GM10847 (cell line): Measurements from ENCODE around the gene LAMTOR2.

ENCODE experiments used
- POLR2A ChIP-seq: IDR thresholded peaks from 2 replicates; pipeline ENCODE4 v1.6.1; 2011; ENCODE audit not compliant: insufficient read length; ENCODE audit errors: extremely low read depth

The LAMTOR2 gene

GRCh38 chr1:156054500-156055280 is at the start of gene LAMTOR2:
LAMTOR2 (plus strand) TSS chr1:156054782; CDS start chr1:156054890, 108 bp downstream.
- peak; percentile 64 for TF ChIP-seq POLR2A

DNA sequence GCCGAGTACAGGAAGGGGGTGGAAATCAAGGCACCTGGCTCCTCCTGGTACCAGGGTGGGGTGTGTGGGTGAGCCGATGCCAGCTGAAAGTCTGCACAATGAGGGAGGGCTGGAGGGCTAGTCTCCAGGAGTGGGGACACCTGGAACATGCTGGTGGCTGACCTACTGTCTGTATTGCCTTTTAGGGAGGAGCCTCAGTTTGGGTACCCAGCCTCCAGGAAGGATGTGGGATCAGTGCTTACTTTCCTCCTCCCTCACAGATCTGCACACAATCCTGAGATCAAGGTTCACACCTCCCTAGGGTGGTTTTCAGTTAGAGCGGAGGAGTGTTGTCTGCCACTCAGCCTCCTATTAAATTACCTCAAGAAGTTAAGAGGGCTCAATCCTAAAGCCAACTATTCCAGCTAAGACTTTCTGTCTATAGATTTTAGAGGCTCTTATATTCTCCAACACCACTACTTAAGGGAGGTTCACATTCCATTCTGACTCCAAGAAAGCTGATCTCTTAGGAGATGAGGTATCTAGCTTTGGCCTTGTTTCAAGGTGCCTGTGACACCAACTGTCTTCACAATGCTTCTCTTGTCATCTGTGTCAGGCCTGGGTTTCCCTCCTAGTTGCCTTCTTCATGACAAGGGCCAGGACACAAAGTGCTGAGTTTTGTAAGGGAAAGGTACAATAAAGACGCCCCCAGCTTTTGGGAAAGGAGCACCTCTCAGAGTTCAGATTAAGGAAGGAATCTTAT is 49.6 kb upstream of the LAMTOR2 start:
- no peak for TF ChIP-seq POLR2A

DNA sequence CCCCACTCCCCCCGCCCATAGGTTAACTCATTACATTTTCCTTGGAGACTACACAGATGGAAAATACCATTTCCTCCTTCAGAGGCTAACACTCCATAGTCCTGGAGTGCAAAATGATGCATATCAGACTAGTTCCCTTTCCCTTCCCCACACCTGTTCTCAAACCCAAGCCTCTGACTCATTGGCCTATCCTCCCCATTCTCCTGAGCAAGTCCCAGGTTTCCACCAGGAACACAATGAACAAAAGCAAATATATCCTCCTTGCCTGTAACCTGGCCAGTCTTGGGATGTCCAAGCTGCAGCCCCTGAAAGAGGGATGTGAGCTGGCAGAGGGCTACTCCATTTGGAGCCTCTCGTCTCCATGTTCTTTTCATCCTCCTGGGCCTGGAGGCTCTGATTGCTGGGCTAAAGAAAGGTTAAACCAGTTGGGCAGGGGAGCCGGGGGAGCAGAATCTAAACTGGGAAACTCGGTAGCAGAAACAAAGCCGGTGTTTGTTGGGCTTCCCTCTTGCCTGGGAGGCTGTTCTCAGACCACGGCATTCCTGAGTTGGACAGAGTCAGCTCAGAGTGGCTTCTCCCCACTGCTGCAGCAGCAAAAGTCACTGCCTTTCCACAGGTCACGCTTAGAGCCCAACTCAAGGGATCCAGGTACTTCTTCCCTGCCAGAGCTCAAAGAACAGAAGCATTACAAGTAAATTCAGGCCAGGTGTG is 47.8 kb upstream of the LAMTOR2 start:
- no peak for TF ChIP-seq POLR2A

GRCh38 chr1:156009404-156009803 is 45.2 kb upstream of the LAMTOR2 start:
- no peak for TF ChIP-seq POLR2A

DNA sequence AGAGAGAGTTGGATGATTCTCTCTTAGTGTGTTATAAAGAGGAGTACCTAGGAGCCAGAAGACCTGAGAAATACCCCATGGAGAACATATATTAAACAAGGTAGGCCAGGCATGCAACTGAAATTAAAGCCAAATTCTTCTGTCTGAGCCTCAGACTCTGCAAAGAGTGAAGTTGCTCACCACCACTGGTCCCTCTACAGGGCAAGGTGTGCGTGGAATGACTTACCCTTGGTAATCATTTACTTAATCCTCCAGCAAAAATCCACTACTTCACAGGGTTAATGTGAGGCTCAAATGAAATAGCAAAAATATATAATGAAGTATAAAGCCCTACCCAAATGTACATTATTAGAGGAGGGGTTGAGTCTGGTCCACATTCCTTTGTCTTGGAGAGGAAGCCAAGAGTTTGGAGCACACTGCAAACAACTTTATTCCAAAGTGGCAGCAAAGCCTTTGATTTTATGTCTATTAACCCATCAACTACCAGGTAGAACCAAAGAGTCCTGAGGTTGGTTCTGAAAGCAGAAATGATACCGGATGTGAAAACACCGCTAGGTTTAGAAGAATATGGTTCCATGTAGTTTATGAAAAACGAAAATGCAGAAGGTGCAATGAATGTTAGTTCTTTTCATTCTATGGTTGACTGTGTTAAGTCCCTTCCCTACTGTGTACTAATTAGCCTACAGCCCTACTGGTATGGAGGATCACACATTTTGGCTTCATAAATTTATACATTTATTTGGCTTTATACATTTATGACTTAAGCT is 42.3 kb upstream of the LAMTOR2 start:
- TF ChIP-seq POLR2A: no peak

- no peak for TF ChIP-seq POLR2A
Measured at GRCh38 chr1:156014829-156015228, 39.8 kb upstream of the LAMTOR2 start.

- no peak for TF ChIP-seq POLR2A
Measured at GRCh38 chr1:156019946-156020292, 34.7 kb upstream of the LAMTOR2 start.

DNA sequence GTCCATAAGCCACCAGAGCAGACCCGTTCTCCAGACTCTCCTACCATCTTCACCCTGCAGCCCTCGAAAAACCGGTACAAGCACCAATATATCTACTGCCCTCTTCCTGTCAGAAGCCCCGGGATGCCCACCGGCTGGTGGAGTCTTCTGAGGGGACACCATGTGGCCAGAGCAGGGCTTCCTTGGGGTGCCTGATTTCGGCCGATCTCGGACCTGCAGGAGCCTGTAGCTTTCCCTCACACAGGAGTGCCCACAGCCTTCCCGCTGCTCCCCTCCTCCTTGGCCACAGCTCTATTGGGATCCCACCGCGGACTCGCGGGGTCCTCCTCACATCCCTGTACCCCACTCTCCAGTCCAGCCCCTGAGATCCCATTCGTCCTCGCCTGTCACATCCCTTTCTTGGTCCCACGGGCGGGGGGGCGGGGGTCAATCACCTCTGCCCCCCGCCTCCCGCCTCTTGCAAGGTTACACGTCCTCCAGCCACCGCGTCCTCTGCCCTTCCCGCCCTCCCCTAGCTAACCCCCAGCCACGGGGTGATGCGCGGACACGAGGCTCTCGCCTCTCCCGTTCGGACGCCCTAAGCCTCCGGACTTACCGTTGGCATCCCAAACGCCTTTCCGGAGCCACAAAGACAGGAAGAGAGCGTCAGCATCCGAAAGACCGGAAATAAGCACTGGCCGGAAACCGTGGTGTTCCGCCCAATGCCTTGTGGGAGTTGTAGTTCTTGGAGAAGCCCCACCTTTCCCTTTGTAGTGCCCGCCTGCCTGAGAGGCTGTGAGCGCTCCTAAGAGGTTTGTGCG is 34.1 kb upstream of the LAMTOR2 start, which contains the start of gene SSR2:
SSR2 (minus strand) TSS at position 659 of the 800 bp plus-strand sequence. CDS start 784 bp downstream, outside the sequence.
- peak; percentile 86 for TF ChIP-seq POLR2A

GRCh38 chr1:156021093-156021428 is 33.5 kb upstream of the LAMTOR2 start:
- no peak for TF ChIP-seq POLR2A

GRCh38 chr1:156021954-156022353 is 32.6 kb upstream of the LAMTOR2 start:
- TF ChIP-seq POLR2A: no peak

DNA sequence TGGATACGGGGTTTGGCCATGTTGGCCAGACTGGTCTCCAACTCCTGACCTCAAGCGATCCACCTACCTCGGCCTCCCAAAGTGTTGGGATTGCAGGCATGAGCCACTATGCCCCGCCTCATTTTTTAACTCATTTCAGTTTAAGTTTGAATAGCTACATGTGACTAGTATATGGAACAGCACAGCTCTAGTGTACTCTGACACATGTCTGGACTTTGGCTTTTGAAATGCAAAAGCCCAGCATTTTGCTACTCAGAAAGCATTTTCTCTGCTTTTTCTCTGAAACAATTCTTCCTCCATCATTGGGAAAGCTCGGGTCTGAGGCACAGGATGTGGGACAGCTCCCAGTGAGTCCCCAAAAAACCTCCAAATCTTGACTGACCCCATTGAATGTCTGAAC is 29.8 kb upstream of the LAMTOR2 start:
- no peak for TF ChIP-seq POLR2A

- no peak for TF ChIP-seq POLR2A
Measured at GRCh38 chr1:156025876-156026275, 28.7 kb upstream of the LAMTOR2 start.

GRCh38 chr1:156026588-156026987 is 28.0 kb upstream of the LAMTOR2 start:
- TF ChIP-seq POLR2A: no peak

DNA sequence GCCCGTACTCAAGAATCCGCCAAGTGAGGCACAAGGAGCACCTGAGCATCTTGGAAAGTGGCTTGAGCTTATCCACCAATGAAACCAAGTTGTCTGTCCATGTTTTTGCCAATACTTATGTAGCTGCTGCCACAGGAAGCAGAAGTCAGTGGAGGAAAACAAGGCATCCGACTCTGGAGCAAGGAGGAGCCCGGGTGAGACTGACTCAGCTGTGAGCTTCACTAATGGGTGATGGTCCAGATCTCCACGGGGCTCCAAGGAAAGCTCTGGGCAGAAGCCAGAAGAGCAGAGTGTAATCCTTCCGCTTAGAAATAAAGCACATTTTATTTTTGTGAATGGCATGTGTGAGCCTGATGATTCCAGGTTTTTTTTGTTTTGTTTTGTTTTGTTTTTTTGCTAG is 21.6 kb upstream of the LAMTOR2 start:
- no peak for TF ChIP-seq POLR2A
